HepG2 (cell line): Measurements from ENCODE around the gene FGFR3. TPM values are rescaled to one million over a fixed set of nuclear protein-coding genes. Genes with fewer than 3 reads are reported as not detected.

ENCODE experiments used
- CENPT ChIP-seq: sonication (generic); formaldehyde crosslinking; IDR thresholded peaks from 2 replicates; pipeline ENCODE4 v1.8.0; 2022; ENCODE audit warnings: low read depth, mild to moderate bottlenecking, moderate library complexity, missing genetic modification reagents
- IRF2 ChIP-seq: IDR thresholded peaks from 2 replicates; pipeline ENCODE4 v1.6.1; 2018; ENCODE audit warnings: missing genetic modification reagents, missing compliant biosample characterization
- KDM3A ChIP-seq: IDR thresholded peaks from 2 replicates; pipeline ENCODE4 v1.6.1; 2018; ENCODE audit warnings: low read depth, missing compliant biosample characterization
- SOX13 ChIP-seq, 3 experiments: fragments of 450-650 bp in 1 of 3; sonication (generic) in 1 of 3; formaldehyde crosslinking in 1 of 3; IDR thresholded peaks in 2 of 3; conservative IDR thresholded peaks in 1 of 3; 2 replicates each; pipeline versions ENCODE4 v1.5.0 to v1.6.1; 2016 to 2020; ENCODE audit warnings: antibody characterized with exemption in 1 of 3, mild to moderate bottlenecking in 1 of 3, missing compliant biosample characterization in 1 of 3, missing genetic modification reagents in 1 of 3, moderate library complexity in 1 of 3
- SOX5 ChIP-seq: IDR thresholded peaks from 2 replicates; pipeline ENCODE4 v1.6.1; 2016; ENCODE audit warnings: borderline replicate concordance
- STAT6 ChIP-seq: sonication (generic); formaldehyde crosslinking; IDR thresholded peaks from 2 replicates; pipeline ENCODE4 v1.4.0; 2020; ENCODE audit warnings: missing genetic modification reagents, mild to moderate bottlenecking, borderline replicate concordance
- THAP9 ChIP-seq: sonication (generic); formaldehyde crosslinking; IDR thresholded peaks from 2 replicates; pipeline ENCODE4; 2020; ENCODE audit warnings: missing genetic modification reagents, mild to moderate bottlenecking, borderline replicate concordance
- ZBTB8A ChIP-seq: sonication (generic); formaldehyde crosslinking; IDR thresholded peaks from 2 replicates; pipeline ENCODE4 v1.4.0; 2020; ENCODE audit warnings: mild to moderate bottlenecking, low read depth, missing genetic modification reagents, borderline replicate concordance
- ZFYVE20 ChIP-seq: sonication (generic); formaldehyde crosslinking; IDR thresholded peaks from 2 replicates; pipeline ENCODE4 v1.8.0; 2023; ENCODE audit warnings: low read depth, mild to moderate bottlenecking, moderate library complexity, missing genetic modification reagents, borderline replicate concordance
- ZMYM2 ChIP-seq: sonication (generic); formaldehyde crosslinking; IDR thresholded peaks from 2 replicates; pipeline ENCODE4 v1.8.0; 2022; ENCODE audit warnings: mild to moderate bottlenecking, missing genetic modification reagents
- ZMYM3 ChIP-seq: sonication (generic); formaldehyde crosslinking; IDR thresholded peaks from 2 replicates; pipeline ENCODE4 v1.5.1; 2020; ENCODE audit warnings: mild to moderate bottlenecking, missing genetic modification reagents
- ZNF124 ChIP-seq: sonication (generic); formaldehyde crosslinking; IDR thresholded peaks from 2 replicates; pipeline ENCODE4 v1.4.0; 2020; ENCODE audit warnings: missing genetic modification reagents
- ZNF441 ChIP-seq: sonication (generic); formaldehyde crosslinking; IDR thresholded peaks from 2 replicates; pipeline ENCODE4 v1.7.0; 2021; ENCODE audit warnings: missing genetic modification reagents, borderline replicate concordance
- ZNF501 ChIP-seq: sonication (generic); formaldehyde crosslinking; IDR thresholded peaks from 2 replicates; pipeline ENCODE4 v1.5.1; 2020; ENCODE audit warnings: mild to moderate bottlenecking, moderate library complexity, missing genetic modification reagents
- ZNF556 ChIP-seq: sonication (generic); formaldehyde crosslinking; IDR thresholded peaks from 2 replicates; pipeline ENCODE4 v1.4.0; 2020; ENCODE audit warnings: mild to moderate bottlenecking, missing genetic modification reagents, borderline replicate concordance
- ZNF839 ChIP-seq: sonication (generic); formaldehyde crosslinking; IDR thresholded peaks from 2 replicates; pipeline ENCODE4 v1.4.0; 2020; ENCODE audit warnings: missing genetic modification reagents, mild to moderate bottlenecking, borderline replicate concordance
- ZXDC ChIP-seq: sonication (generic); formaldehyde crosslinking; IDR thresholded peaks from 2 replicates; pipeline ENCODE4 v1.5.0; 2020; ENCODE audit warnings: mild to moderate bottlenecking, missing genetic modification reagents
- polyA plus RNA-seq, 8 experiments: library from polyadenylated mRNA; depleted of rRNA in 3 of 8; stranded (reverse) in 7 of 8; unstranded in 1 of 8; fragments of >200 nt; fragmentation: Illumina TruSeq in 4 of 8; extraction: Trizol in 4 of 8; gene quantifications; 2 replicates each; pipeline versions ENCODE4 v1.2.1 to v1.2.3, GENCODE V29; 2011 to 2016; ENCODE audit warnings: low read depth in 4 of 8, missing spikeins in 1 of 8, mixed read lengths in 1 of 8; ENCODE audit not compliant: insufficient read depth in 1 of 8
- total RNA-seq, 5 experiments: library from RNA; depleted of rRNA; stranded (reverse); fragments of >200 nt; fragmentation: Illumina TruSeq; extraction: Trizol; gene quantifications; 2 replicates each; pipeline ENCODE4 v1.2.3, GENCODE V29; 2016; ENCODE audit warnings: low read depth in 1 of 5
- TF ChIP-seq, protein P1 (sequence below): sonication (generic); formaldehyde crosslinking; conservative IDR thresholded peaks from 2 replicates; pipeline ENCODE4 v1.8.0; 2022; ENCODE audit warnings: mild to moderate bottlenecking, moderate library complexity, missing genetic modification reagents

FGFR3 gene
- total and polyA plus RNA-seq, 2 of the 13 experiments (the other 11 are each of a cell fraction or from before 2014, with no cell fraction given), result 103 to 109 TPM

- TF ChIP-seq, protein P1, sequence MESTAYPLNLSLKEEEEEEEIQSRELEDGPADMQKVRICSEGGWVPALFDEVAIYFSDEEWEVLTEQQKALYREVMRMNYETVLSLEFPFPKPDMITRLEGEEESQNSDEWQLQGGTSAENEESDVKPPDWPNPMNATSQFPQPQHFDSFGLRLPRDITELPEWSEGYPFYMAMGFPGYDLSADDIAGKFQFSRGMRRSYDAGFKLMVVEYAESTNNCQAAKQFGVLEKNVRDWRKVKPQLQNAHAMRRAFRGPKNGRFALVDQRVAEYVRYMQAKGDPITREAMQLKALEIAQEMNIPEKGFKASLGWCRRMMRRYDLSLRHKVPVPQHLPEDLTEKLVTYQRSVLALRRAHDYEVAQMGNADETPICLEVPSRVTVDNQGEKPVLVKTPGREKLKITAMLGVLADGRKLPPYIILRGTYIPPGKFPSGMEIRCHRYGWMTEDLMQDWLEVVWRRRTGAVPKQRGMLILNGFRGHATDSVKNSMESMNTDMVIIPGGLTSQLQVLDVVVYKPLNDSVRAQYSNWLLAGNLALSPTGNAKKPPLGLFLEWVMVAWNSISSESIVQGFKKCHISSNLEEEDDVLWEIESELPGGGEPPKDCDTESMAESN (CRISPR knock-in tag), result peak; percentile 72
- peak; percentile 55; the same call in 1 of the 2 replicates for TF ChIP-seq SOX5 (CRISPR knock-in tag)
- no peak for TF ChIP-seq KDM3A (CRISPR knock-in tag)
- TF ChIP-seq ZNF501, result no peak
- TF ChIP-seq ZNF556, result no peak
- no peak for TF ChIP-seq CENPT (CRISPR knock-in tag)
- TF ChIP-seq ZMYM2 (CRISPR knock-in tag), result no peak
- TF ChIP-seq IRF2 (CRISPR knock-in tag), result 0 out of 2 replicates have a peak, but pooled peaks have one; percentile 26
- no peak; the same call in 1 of the 2 replicates for TF ChIP-seq ZXDC (CRISPR knock-in tag)
- no peak for TF ChIP-seq ZMYM3 (CRISPR knock-in tag)
- no peak for TF ChIP-seq ZBTB8A (CRISPR knock-in tag)
- no peak for TF ChIP-seq SOX13 (IDR thresholded peaks at IDR 0.05)
- no peak; a peak in 1 of 4 replicates for TF ChIP-seq SOX13 (CRISPR knock-in tag; conservative IDR thresholded peaks at IDR 0.05 in 1 of 2, IDR thresholded peaks at IDR 0.05 in 1 of 2)
- TF ChIP-seq ZFYVE20, result 0 out of 2 replicates have a peak, but pooled peaks have one; percentile 59
- TF ChIP-seq THAP9 (CRISPR knock-in tag), result 0 out of 2 replicates have a peak, but pooled peaks have one; percentile 20
- peak; percentile 23; the same call in 1 of the 2 replicates for TF ChIP-seq ZNF441
- no peak for TF ChIP-seq ZNF124 (CRISPR knock-in tag)
- no peak for TF ChIP-seq ZNF839 (CRISPR knock-in tag)
- TF ChIP-seq STAT6 (CRISPR knock-in tag), result no peak
These were observed 24.6 kb upstream of the FGFR3 start (continued) for GRCh38 chr4:1768367-1769034.
